Endothelial cell of umbilical vein (primary cell): ENCODE data around the gene DUSP11. TPM values are rescaled to one million over a fixed set of nuclear protein-coding genes. Genes with fewer than 3 reads are reported as not detected.

Experiments
- BruUV-seq: library from RNA; stranded (reverse); fragments of 400-500 nt; replicated peaks from 2 replicates; lab custom pipeline; 2021; lab: Mats Ljungman, UMichigan
- CTCF ChIA-PET: fragments of 300-600, 350-600 bp; sonication (Branson Sonifier 250); formaldehyde crosslinking; loops from one replicate; lab custom pipeline; 2021; ENCODE audit warnings: antibody characterized with exemption, inconsistent platforms; lab: Charles Lee
- POLR2A ChIA-PET: fragments of 300-600, 350-600 bp; sonication (Branson Sonifier 250); formaldehyde crosslinking; loops from one replicate; lab custom pipeline; 2021; ENCODE audit warnings: antibody characterized with exemption, inconsistent platforms; lab: Charles Lee
- DNase-seq: peaks from one replicate; pipeline ENCODE4 v3.0.0-alpha.2; 2011; ENCODE audit warnings: low read depth, low spot score
- FAIRE-seq: peaks from 2 replicates; lab custom pipeline; 2011; peaks lifted over from hg19 to GRCh38; lab: Jason Lieb, UNC
- H2AFZ ChIP-seq: 2 replicates; pipeline ENCODE4 v1.6.0; 2012; ENCODE audit warnings: low read depth, low read length, control low read depth, inconsistent platforms
- H3K27ac ChIP-seq: 2 replicates; pipeline ENCODE4 v1.5.1; 2011; ENCODE audit warnings: low read depth, mild to moderate bottlenecking, control low read depth, low read length, moderate library complexity; ENCODE audit not compliant: insufficient read depth
- H3K27me3 ChIP-seq, 2 experiments: 2 replicates each; pipeline versions ENCODE4 v1.6.0 to v1.6.1; 2011; ENCODE audit warnings: low read length in 2 of 2, mixed read lengths in 1 of 2; ENCODE audit not compliant: control insufficient read depth in 2 of 2, insufficient read depth in 2 of 2
- H3K36me3 ChIP-seq, 2 experiments: 2 replicates in 1 of 2; 3 replicates in 1 of 2; pipeline ENCODE4 v1.5.1; 2011; ENCODE audit warnings: low read length in 2 of 2, mild to moderate bottlenecking in 1 of 2, moderate library complexity in 1 of 2; ENCODE audit not compliant: control insufficient read depth in 2 of 2, insufficient read depth in 2 of 2; ENCODE audit errors: extremely low read depth in 1 of 2
- H3K4me1 ChIP-seq: 3 replicates; pipeline ENCODE4 v1.5.1; 2011; ENCODE audit warnings: mild to moderate bottlenecking, low read length; ENCODE audit not compliant: control insufficient read depth, insufficient read depth; ENCODE audit errors: extremely low read depth
- H3K4me2 ChIP-seq: 2 replicates; pipeline ENCODE4 v1.6.1; 2011; ENCODE audit warnings: low read length, control low read depth, mixed read lengths; ENCODE audit not compliant: insufficient read depth
- H3K4me3 ChIP-seq, 3 experiments: fragments of 200-600 bp in 1 of 3; sonication (generic), shearing (Covaris generic) in 1 of 3; replicated peaks in 1 of 3; 2 replicates each; pipeline ENCODE4 v1.5.1; 2011 to 2016; ENCODE audit warnings: control low read depth in 3 of 3, low read length in 3 of 3, mild to moderate bottlenecking in 2 of 3, inconsistent platforms in 1 of 3, low read depth in 1 of 3, moderate library complexity in 1 of 3; ENCODE audit not compliant: insufficient read depth in 1 of 3
- H3K79me2 ChIP-seq: 2 replicates; pipeline ENCODE4 v1.6.0; 2012; ENCODE audit warnings: low read length, inconsistent platforms; ENCODE audit not compliant: control insufficient read depth, insufficient read depth
- H3K9ac ChIP-seq: replicated peaks from 2 replicates; pipeline ENCODE3; 2011; ENCODE audit warnings: low read length, control low read depth; ENCODE audit not compliant: insufficient read depth; ENCODE audit errors: extremely low read depth
- H3K9me1 ChIP-seq: replicated peaks from 3 replicates; pipeline ENCODE4 v1.6.0; 2011; ENCODE audit warnings: mild to moderate bottlenecking, low read length; ENCODE audit not compliant: control insufficient read depth, insufficient read depth; ENCODE audit errors: extremely low read depth
- H3K9me3 ChIP-seq: replicated peaks from 2 replicates; pipeline ENCODE4 v1.5.1; 2012; ENCODE audit warnings: low read length, inconsistent platforms; ENCODE audit not compliant: control insufficient read depth, insufficient read depth
- H4K20me1 ChIP-seq: replicated peaks from 2 replicates; pipeline ENCODE3; 2011; ENCODE audit warnings: mild to moderate bottlenecking, low read length; ENCODE audit not compliant: control insufficient read depth, insufficient read depth; ENCODE audit errors: extremely low read depth
- CTCF ChIP-seq, 2 donors: IDR thresholded peaks; 1 replicate in 1 of 2; 2 replicates in 1 of 2; pipeline ENCODE4 v1.5.1; 2011; ENCODE audit warnings: low read length in 2 of 2, mild to moderate bottlenecking in 2 of 2, moderate library complexity in 2 of 2, control low read depth in 1 of 2, inconsistent platforms in 1 of 2, low read depth in 1 of 2; ENCODE audit not compliant: insufficient read depth in 1 of 2; ENCODE audit errors: extremely low read depth in 1 of 2
- EZH2 ChIP-seq: IDR thresholded peaks from 2 replicates; pipeline ENCODE4 v1.6.1; 2012; ENCODE audit warnings: borderline replicate concordance, low read depth, mild to moderate bottlenecking, moderate library complexity, low read length, inconsistent platforms; ENCODE audit not compliant: severe bottlenecking
- FOS ChIP-seq: IDR thresholded peaks from 2 replicates; pipeline ENCODE4 v1.6.1; 2011; ENCODE audit warnings: mild to moderate bottlenecking, low read length, moderate library complexity, borderline replicate concordance; ENCODE audit not compliant: insufficient read depth
- GATA2 ChIP-seq: IDR thresholded peaks from 2 replicates; pipeline ENCODE4 v1.7.0; 2011; ENCODE audit warnings: low read depth, mild to moderate bottlenecking, moderate library complexity, mixed read lengths, low read length; ENCODE audit not compliant: insufficient read length, insufficient read depth
- JUN ChIP-seq: IDR thresholded peaks from 2 replicates; pipeline ENCODE4 v1.6.1; 2011; ENCODE audit warnings: borderline replicate concordance, low read depth; ENCODE audit not compliant: insufficient read length, insufficient read depth
- MAX ChIP-seq: IDR thresholded peaks from 2 replicates; pipeline ENCODE4 v1.6.1; 2011; ENCODE audit not compliant: insufficient read depth, insufficient read length
- MYC ChIP-seq: IDR thresholded peaks from one replicate; pipeline ENCODE4 v1.6.1; 2011; ENCODE audit warnings: mild to moderate bottlenecking, low read depth, low read length
- POLR2A ChIP-seq: IDR thresholded peaks from 2 replicates; pipeline ENCODE4 v1.6.1; 2012; ENCODE audit warnings: low read depth, mild to moderate bottlenecking, control low read depth, low read length
- POLR2AphosphoS5 ChIP-seq: IDR thresholded peaks from 2 replicates; pipeline ENCODE4 v1.6.1; 2012; ENCODE audit warnings: low read depth, mild to moderate bottlenecking, control low read depth, low read length, moderate library complexity; ENCODE audit not compliant: insufficient read depth
- dilution Hi-C: fragments of 300-500 bp; cut with MboI; formaldehyde crosslinking; loops from one replicate; pipeline ENCODE4 v1.15.0; 2019; ENCODE audit warnings: low sequenced_read_pairs; ENCODE audit not compliant: extremely low pct_ligation_motif_present
- intact Hi-C: fragments of 100-400 bp; cut with micrococcal nuclease; formaldehyde crosslinking; loops from one replicate; pipeline ENCODE4 v1.10.0; 2022
- polyA plus RNA-seq, 4 experiments: library from polyadenylated mRNA; depleted of rRNA in 3 of 4; stranded (reverse) in 3 of 4; unstranded in 1 of 4; fragments of >200 nt; gene quantifications; 2 replicates each; pipeline versions ENCODE4 v1.2.1 to v1.2.3, GENCODE V29; 2011 to 2012; ENCODE audit warnings: missing spikeins in 1 of 4
- total RNA-seq: library from RNA; stranded (reverse); gene quantifications from 2 replicates; pipeline ENCODE4 v1.2.3, GENCODE V29; 2021

The DUSP11 gene
- total and polyA plus RNA-seq, 2 donors (not counting 3 experiments of a cell fraction or from before 2014, with no cell fraction given): 18.6 to 27.0 TPM

GRCh38 chr2:73822991-73823390 lies 43.1 kb upstream of the DUSP11 start:
- Histone ChIP-seq H3K4me2 (no peak overlapping the region), H3K9ac (no peak overlapping the region), H3K9me1 (no peaks in the 10 kb centered on the region), H2AFZ (no peak overlapping the region), H3K27me3 (peaks cover 14 to 26% of the 10 kb centered on the region in 2 experiments), H3K4me1 (peaks cover 2% of the 10 kb centered on the region), H3K9me3 (no peaks in the 10 kb centered on the region), H3K36me3 (no peaks in the 10 kb centered on the region), H3K79me2 (no peaks in the 10 kb centered on the region), H3K4me3 (no peak overlapping the region), H4K20me1 (no peaks in the 10 kb centered on the region), H3K27ac (no peak overlapping the region)
- FAIRE-seq (no peak), DNase-seq (no peak)
- ChIA-PET POLR2A (no interaction called here), CTCF (interaction anchor here (0.9 to 4.2 kb wide), 8 partner anchors 11 to 709 kb away, joined by 3 to 100 read pairs (median 3); partner anchors contain the start of gene BOLA3)
- no peak for TF ChIP-seq GATA2
- TF ChIP-seq POLR2A: no peak
- no peak for TF ChIP-seq JUN
- TF ChIP-seq CTCF (IDR thresholded peaks at IDR 0.05; ENCODE audit: extremely low read depth in 1 of 2, insufficient read depth in 1 of 2, low read depth in 1 of 2, low read length in 2 of 2): no peak
- no peak for TF ChIP-seq MYC
- TF ChIP-seq POLR2AphosphoS5: no peak
- TF ChIP-seq EZH2: no peak
- TF ChIP-seq FOS: no peak
- no peak for TF ChIP-seq MAX
- intact Hi-C loops: loop anchor here (10.0 kb wide), 2 partner anchors 432 to 572 kb away; no protein-coding TSS in a partner anchor
- BruUV-seq: no TSS peak
- dilution Hi-C loops: no loop called here
